Natural killer cell (primary cell): ENCODE measurements around the gene SIPA1L3. TPM values are rescaled to one million over a fixed set of nuclear protein-coding genes. Genes with fewer than 3 reads are reported as not detected.

Source experiments
- ATAC-seq, 3 donors: fragments of 150-1000 bp in 2 of 3; fragments of 200-7000 bp in 1 of 3; cut with Tn5 transposase; 1 replicate in 1 of 3; 2 replicates in 2 of 3; pipeline ENCODE4 v1.10.0; 2021; ENCODE audit warnings: mild to moderate bottlenecking in 2 of 3, moderate library complexity in 2 of 3
- DNase-seq, 2 donors: peaks; one replicate each; pipeline versions ENCODE4 v3.0.0 to v3.0.0-alpha.2; 2013 to 2021; ENCODE audit warnings: mixed read lengths in 1 of 2
- H3K27ac ChIP-seq: one replicate; pipeline ENCODE4 v1.5.1; 2013; ENCODE audit warnings: mild to moderate bottlenecking, low read length
- H3K27me3 ChIP-seq: one replicate; pipeline ENCODE4 v1.6.1; 2013; ENCODE audit warnings: low read length; ENCODE audit not compliant: control insufficient read depth, insufficient read depth
- H3K36me3 ChIP-seq: one replicate; pipeline ENCODE4 v1.6.1; 2013; ENCODE audit warnings: low read length; ENCODE audit not compliant: control insufficient read depth, insufficient read depth
- H3K4me1 ChIP-seq: one replicate; pipeline ENCODE4 v1.6.1; 2013; ENCODE audit warnings: low read length; ENCODE audit not compliant: control insufficient read depth, insufficient read depth
- H3K4me3 ChIP-seq: one replicate; pipeline ENCODE4 v1.5.1; 2013; ENCODE audit warnings: low read length
- H3K9me3 ChIP-seq: one replicate; pipeline ENCODE4 v1.6.1; 2013; ENCODE audit warnings: low read length; ENCODE audit not compliant: control insufficient read depth, insufficient read depth
- H3K27ac Mint-ChIP-seq, 2 donors: one replicate each; pipeline ENCODE4 v1.8.0; 2022; ENCODE audit warnings: mild to moderate bottlenecking in 2 of 2, mixed read lengths in 2 of 2, moderate library complexity in 1 of 2
- H3K27me3 Mint-ChIP-seq, 2 donors: one replicate each; pipeline ENCODE4 v1.8.0; 2022; ENCODE audit warnings: low read depth in 2 of 2, mixed read lengths in 2 of 2
- H3K36me3 Mint-ChIP-seq: one replicate; pipeline ENCODE4 v1.8.0; 2022; ENCODE audit warnings: mixed read lengths
- H3K4me1 Mint-ChIP-seq, 2 donors: one replicate each; pipeline ENCODE4 v1.8.0; 2022; ENCODE audit warnings: mixed read lengths in 2 of 2
- H3K4me3 Mint-ChIP-seq: one replicate; pipeline ENCODE4 v1.8.0; 2022; ENCODE audit warnings: mild to moderate bottlenecking, moderate library complexity, mixed read lengths
- H3K9me3 Mint-ChIP-seq, 2 donors: one replicate each; pipeline ENCODE4 v1.8.0; 2022; ENCODE audit warnings: mixed read lengths in 2 of 2
- CTCF ChIP-seq: fragments of 200-600 bp; IDR thresholded peaks from one replicate; pipeline ENCODE4 v1.8.0; 2022; ENCODE audit warnings: antibody characterized with exemption
- WGBS: methylation state at CpG from one replicate; pipeline ENCODE4 v1.1.7; 2013; ENCODE audit warnings: missing lambda C conversion rate; ENCODE audit not compliant: insufficient coverage; 5-methylcytosine and 5-hydroxymethylcytosine counted together
- intact Hi-C: fragments of 100-400 bp; cut with micrococcal nuclease; formaldehyde crosslinking; loops from one replicate; pipeline ENCODE4 v1.14.2; 2022
- total RNA-seq, 4 donors: library from RNA; stranded (reverse); fragments of 120-200 nt in 1 of 4; gene quantifications; one replicate each; pipeline versions ENCODE4 v1.2.3 to v1.2.4, GENCODE V29; 2013 to 2022

SIPA1L3 gene
- total RNA-seq, 3 donors from 2014 or later (not counting 1 experiment from before 2014, with no cell fraction given), result 34.4 to 35.8 (median 35.4) TPM

GRCh38 chr19:37926255-37926654 is 19.2 kb downstream of the SIPA1L3 start:
- 83% methylated on average over 10 of the region's 10 CpGs for WGBS

DNA sequence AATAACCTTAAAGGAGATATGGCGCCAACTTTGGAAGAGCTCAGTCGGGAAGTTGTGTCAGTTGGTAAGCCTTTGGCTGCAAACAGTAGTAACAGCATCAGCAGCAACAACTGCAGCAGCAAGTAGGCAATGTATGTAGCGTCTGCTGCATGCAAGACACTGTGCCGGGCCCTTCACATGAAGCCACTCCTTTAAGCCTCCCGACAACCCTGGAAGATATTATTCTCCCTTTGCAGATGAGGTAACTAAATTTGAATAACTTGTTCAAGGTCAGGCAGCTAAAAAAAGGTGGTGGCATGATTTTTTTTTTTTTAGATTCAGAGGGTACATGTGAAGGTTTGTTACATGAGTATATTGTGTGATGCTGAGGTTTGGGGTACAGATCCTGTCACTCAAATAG is 19.7 kb downstream of the SIPA1L3 start:
- no peak for TF ChIP-seq CTCF
- intact Hi-C loops, result no loop called here
- H3K27ac Mint-ChIP-seq, result no peak overlapping the region

More at GRCh38 chr19:37926255-37926654, 19.2 kb downstream of the SIPA1L3 start:
- intact Hi-C loops, result no loop called here
- Histone ChIP-seq H3K36me3 (no peaks in the 10 kb centered on the region), H3K4me1 (peaks cover 17% of the 10 kb centered on the region), H3K27me3 (no peaks in the 10 kb centered on the region), H3K4me3 (no peak overlapping the region), H3K9me3 (no peaks in the 10 kb centered on the region), H3K27ac (no peak overlapping the region)
- ATAC-seq, result no peak
- Mint-ChIP-seq H3K9me3 (no peaks in the 10 kb centered on the region), H3K27me3 (no peaks in the 10 kb centered on the region), H3K4me1 (peaks cover 25 to 34% of the 10 kb centered on the region in 2 donors), H3K27ac (no peak overlapping the region), H3K36me3 (no peaks in the 10 kb centered on the region), H3K4me3 (no peak overlapping the region)
- TF ChIP-seq CTCF, result no peak
- DNase-seq, result no peak

GRCh38 chr19:37928527-37929286 is 21.7 kb downstream of the SIPA1L3 start:
- no peak overlapping the region for H3K4me3 ChIP-seq
- H3K27ac ChIP-seq, result peak overlapping the region; percentile 26
- intact Hi-C loops, result no loop called here
- ATAC-seq, result no peak
- no peak for DNase-seq
- Mint-ChIP-seq H3K4me1 (peaks cover 41 to 52% of the 10 kb centered on the region in 2 donors), H3K27ac (no peak overlapping the region), H3K9me3 (no peaks in the 10 kb centered on the region), H3K36me3 (no peaks in the 10 kb centered on the region), H3K27me3 (no peaks in the 10 kb centered on the region), H3K4me3 (no peak overlapping the region)
- H3K9me3 ChIP-seq, result no peaks in the 10 kb centered on the region
- no peaks in the 10 kb centered on the region for H3K27me3 ChIP-seq
- WGBS, result 52% methylated on average over 5 of the region's 5 CpGs
- no peaks in the 10 kb centered on the region for H3K36me3 ChIP-seq
- TF ChIP-seq CTCF, result no peak
- H3K4me1 ChIP-seq, result peaks cover 31% of the 10 kb centered on the region

More for the DNA sequence above, 19.7 kb downstream of the SIPA1L3 start:
- Mint-ChIP-seq H3K4me3 (no peak overlapping the region), H3K9me3 (no peaks in the 10 kb centered on the region), H3K4me1 (peaks cover 24 to 32% of the 10 kb centered on the region in 2 donors), H3K36me3 (no peaks in the 10 kb centered on the region), H3K27me3 (no peaks in the 10 kb centered on the region)
- Histone ChIP-seq H3K4me3 (no peak overlapping the region), H3K9me3 (no peaks in the 10 kb centered on the region), H3K36me3 (no peaks in the 10 kb centered on the region), H3K27me3 (no peaks in the 10 kb centered on the region), H3K4me1 (peaks cover 20% of the 10 kb centered on the region), H3K27ac (no peak overlapping the region)
- no peak for DNase-seq
- no peak for ATAC-seq
- WGBS, result 80% methylated on average over 5 of the region's 5 CpGs
